DMS153 treated with DMSO at 0.1 percent for 48 hours (cell line): ENCODE data around the gene SSTR4.

Experiments used
- DNase-seq: peaks from one replicate; lab custom pipeline; 2025; ENCODE audit not compliant: unreplicated experiment; lab: John Stamatoyannopoulos, UW

The SSTR4 gene

DNA sequence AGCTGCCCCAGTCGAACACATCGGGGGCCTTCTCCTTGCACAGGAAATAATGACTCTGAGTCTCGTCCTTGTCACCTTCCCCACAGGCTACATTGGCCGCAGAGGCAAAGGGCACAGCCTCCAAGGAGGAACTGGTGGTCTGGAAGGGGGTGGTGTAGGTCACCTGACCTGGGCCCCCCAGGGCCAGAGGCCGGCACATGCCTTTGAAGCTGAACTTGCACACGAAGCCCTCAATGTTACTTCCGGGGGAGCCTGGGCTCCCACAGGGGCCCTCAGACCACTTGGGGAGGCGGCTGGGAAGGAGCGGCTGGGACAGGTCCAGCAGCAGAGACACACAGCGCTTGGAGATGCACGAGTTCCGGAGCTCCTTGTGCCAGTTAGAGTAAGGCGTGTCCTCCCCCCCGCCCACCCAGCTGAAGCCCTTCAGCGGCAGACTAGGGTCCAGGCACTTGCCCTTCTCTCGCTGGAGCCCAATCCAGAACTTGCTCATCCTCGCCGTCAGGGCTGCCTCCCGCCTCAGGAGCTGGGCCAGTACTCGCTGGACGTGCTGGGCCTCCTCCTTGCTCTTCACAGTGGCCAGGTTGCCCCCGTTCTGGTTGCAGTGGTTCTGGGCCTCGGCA, 50.4 kb downstream of the SSTR4 start:
- no peak for DNase-seq

DNA sequence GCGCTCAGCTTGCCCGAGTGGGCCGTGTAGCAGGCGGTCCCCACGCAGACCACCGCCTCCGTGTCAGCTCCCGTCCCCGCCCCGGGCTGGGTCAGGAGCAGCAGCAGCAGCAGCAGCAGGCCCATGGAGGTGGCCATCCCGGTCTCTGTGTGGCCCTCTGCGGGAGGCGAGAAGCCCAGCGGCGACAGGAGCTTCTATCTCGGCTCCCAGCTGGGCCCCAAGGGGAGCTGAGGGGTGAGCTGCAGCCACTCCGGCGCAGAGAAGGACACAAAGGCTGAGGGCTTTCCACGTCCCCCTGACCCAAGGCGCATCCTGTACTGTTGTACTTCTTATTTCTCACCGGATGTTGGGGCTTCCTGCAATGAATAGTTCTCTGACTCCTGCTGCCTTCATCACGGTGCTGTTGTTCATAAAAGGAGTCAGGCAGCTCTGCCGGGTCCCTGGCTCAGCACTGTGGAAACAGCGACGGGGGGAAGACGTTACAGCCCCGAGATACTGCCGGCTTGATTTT, 51.0 kb downstream of the SSTR4 start, which contains the start of gene CD93:
Gene CD93 (minus strand): TSS at position 269 of the 511 bp plus-strand sequence. CDS start 132 bp downstream, at position 137.
- DNase-seq = no peak

DNA sequence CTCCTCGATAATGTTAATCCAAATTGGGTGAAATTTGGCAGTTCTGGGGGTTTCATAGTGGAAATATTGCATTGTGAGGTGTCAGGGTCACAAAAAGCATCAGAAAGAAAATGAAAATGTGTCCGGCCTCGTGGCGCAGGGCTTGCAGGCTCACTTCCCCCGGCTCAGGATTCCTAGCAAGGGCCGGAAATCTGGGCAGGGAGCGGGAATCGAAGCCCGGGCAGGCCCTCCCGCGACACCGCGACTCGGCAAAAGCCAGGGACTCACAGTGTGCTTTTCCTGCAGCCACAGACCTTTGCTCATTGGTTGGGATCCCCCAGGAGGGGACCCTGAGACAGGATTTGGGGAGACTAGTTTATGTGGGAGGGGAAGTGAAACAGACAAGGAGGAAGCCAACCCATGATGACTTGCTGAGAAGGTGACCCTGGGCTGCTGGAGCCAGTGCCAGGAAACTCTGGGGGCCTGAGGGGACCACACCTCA, 51.9 kb downstream of the SSTR4 start:
- DNase-seq = no peak

DNA sequence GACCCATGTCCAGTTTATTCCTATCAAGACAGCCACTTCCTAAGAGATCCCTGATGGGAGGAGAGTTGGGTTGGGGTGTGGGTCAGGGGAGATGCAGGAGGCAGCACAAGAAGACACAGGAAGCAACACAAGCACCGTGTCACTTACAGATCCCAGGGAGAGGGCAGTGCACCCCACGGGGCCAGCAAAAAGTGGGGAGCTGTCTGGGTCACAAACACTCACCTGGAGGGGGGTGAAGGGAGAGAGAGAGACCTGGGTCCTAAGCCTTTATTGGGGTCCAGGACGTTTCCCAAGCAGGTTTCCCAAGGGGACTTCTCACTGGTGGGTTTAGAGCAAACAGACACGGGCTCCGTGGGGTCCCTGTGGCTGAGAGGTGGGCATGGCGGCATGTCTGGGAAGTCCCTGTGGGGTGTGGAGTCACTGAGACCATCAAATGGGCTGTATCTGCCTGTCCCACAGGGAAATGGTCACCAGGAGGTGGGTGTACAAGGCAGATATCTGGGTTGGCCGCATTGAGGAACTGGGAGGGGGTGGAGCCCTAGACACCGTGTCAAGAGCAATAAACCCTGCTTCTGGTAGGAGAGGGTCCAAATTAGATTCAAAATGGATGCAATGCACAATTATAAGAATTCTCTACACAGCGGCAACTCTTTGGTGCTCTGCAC, 52.6 kb downstream of the SSTR4 start:
- DNase-seq = no peak
